ENCODE results near the gene SGIP1. TPM values are rescaled to one million over a fixed set of nuclear protein-coding genes. Genes with fewer than 3 reads are reported as not detected.

SGIP1 gene
- total and polyA plus RNA-seq, 2 of the 4 experiments (the other 2 are of a cell fraction), result 27.1 to 42.7 TPM

GRCh38 chr1:66685265-66685664 is 151.3 kb downstream of the SGIP1 start:
- no peak overlapping the region for H3K4me3 ChIP-seq (ENCODE audit: insufficient read depth, low read depth, low read length)
- peaks cover 54% of the 10 kb centered on the region for H3K36me3 ChIP-seq (ENCODE audit: control insufficient read depth, insufficient read depth, low read length)
- H3K9ac ChIP-seq (ENCODE audit: low read depth, low read length), result no peak overlapping the region
- H4K91ac ChIP-seq (ENCODE audit: insufficient read depth, low read depth, low read length), result no peak overlapping the region
- no peak overlapping the region for H3K56ac ChIP-seq (ENCODE audit: extremely low read depth, insufficient read depth, low read length)
- no peak overlapping the region for H2AK9ac ChIP-seq (replicated peaks; ENCODE audit: low read depth, low read length, poor library complexity)
- H2BK120ac ChIP-seq (ENCODE audit: low read depth, low read length), result no peak overlapping the region
- H4K20me1 ChIP-seq (ENCODE audit: insufficient read depth, low read length), result no peaks in the 10 kb centered on the region; the same call in 1 of the 2 replicates
- H2AK5ac ChIP-seq (ENCODE audit: low read depth, low read length), result no peak overlapping the region
- no peak overlapping the region for H4K8ac ChIP-seq (ENCODE audit: low read depth in 2 of 2, low read length in 2 of 2)
- H3K4ac ChIP-seq (ENCODE audit: low read depth, low read length), result no peak overlapping the region
- H2BK5ac ChIP-seq (ENCODE audit: low read depth, low read length, poor library complexity, severe bottlenecking), result no peak overlapping the region
- no peaks in the 10 kb centered on the region for H3K27me3 ChIP-seq (ENCODE audit: control insufficient read depth, insufficient read depth, low read length)
- peaks cover 4% of the 10 kb centered on the region; the same call in 1 of the 2 replicates for H3K9me1 ChIP-seq (ENCODE audit: insufficient read depth, low read length)
- in situ Hi-C loops (cut with MboI; ENCODE audit: low sequenced_read_pairs), result no loop called here
- no peak overlapping the region for H3K4me2 ChIP-seq (ENCODE audit: low read depth, low read length)
- H2AFZ ChIP-seq (replicated peaks; ENCODE audit: low read length, poor library complexity), result no peak overlapping the region
- ChIA-PET CTCF (no interaction called here), POLR2A (ENCODE audit: unreplicated experiment) (no interaction called here)
- peaks cover 0 to 26% of the 10 kb centered on the region in 2 experiments; a peak in 2 of 4 replicates for H3K79me1 ChIP-seq (ENCODE audit: low read depth in 1 of 2, low read length in 2 of 2)
- no peak overlapping the region for H4K5ac ChIP-seq (ENCODE audit: low read depth, low read length)
- TF ChIP-seq RCOR1 (IDR thresholded peaks at IDR 0.05; ENCODE audit: insufficient replicate concordance, low read length), result no peak
- no peak for TF ChIP-seq FOS (IDR thresholded peaks at IDR 0.05; ENCODE audit: low read depth, low read length)
- TF ChIP-seq RAD21 (IDR thresholded peaks at IDR 0.05; ENCODE audit: low read length), result no peak
- no peak for TF ChIP-seq MXI1 (IDR thresholded peaks at IDR 0.05; ENCODE audit: borderline replicate concordance, low read depth, low read length)
- TF ChIP-seq USF2 (IDR thresholded peaks at IDR 0.05; ENCODE audit: low read depth, low read length), result no peak
- no peak for TF ChIP-seq CHD1 (IDR thresholded peaks at IDR 0.05; ENCODE audit: low read depth, low read length)
- no peak for TF ChIP-seq NFE2L2 (IDR thresholded peaks at IDR 0.05; ENCODE audit: low read depth, low read length)
- no peak for TF ChIP-seq CEBPB (IDR thresholded peaks at IDR 0.05; ENCODE audit: low read depth, low read length)
- TF ChIP-seq MAFK (IDR thresholded peaks at IDR 0.05; ENCODE audit: low read depth, low read length), result no peak
- no peak for TF ChIP-seq POLR2A (IDR thresholded peaks at IDR 0.05; ENCODE audit: low read depth, low read length)
- no peak for TF ChIP-seq ELK1 (IDR thresholded peaks at IDR 0.05; ENCODE audit: borderline replicate concordance, low read depth, low read length)
- no peak for TF ChIP-seq SMC3 (IDR thresholded peaks at IDR 0.05; ENCODE audit: low read depth, low read length)
- ATAC-seq (ENCODE audit: low read depth) (peak; percentile 13), DNase-seq (no peak)
- no peak overlapping the region for H2BK20ac ChIP-seq (ENCODE audit: low read depth, low read length)
- no TSS peak for BruUV-seq (replicated peaks)
- intact Hi-C loops (cut with micrococcal nuclease), result no loop called here
- H3K4me1 ChIP-seq (ENCODE audit: control insufficient read depth, insufficient read depth, low read length), result peaks cover 7% of the 10 kb centered on the region
- H3K9me3 ChIP-seq (ENCODE audit: control insufficient read depth, insufficient read depth, low read length), result no peaks in the 10 kb centered on the region
- H3K27ac ChIP-seq (ENCODE audit: insufficient read depth, low read length), result no peak overlapping the region
- H3K23ac ChIP-seq (ENCODE audit: low read depth, low read length), result no peak overlapping the region
- no peak overlapping the region for H3K18ac ChIP-seq (ENCODE audit: low read depth, low read length)
- no peak overlapping the region for H2BK15ac ChIP-seq (ENCODE audit: low read depth, low read length)
- dilution Hi-C loops (cut with HindIII; ENCODE audit: low sequenced_read_pairs, unreplicated experiment), result no loop called here
- no peak overlapping the region for H3K14ac ChIP-seq (replicated peaks; ENCODE audit: low read depth, low read length)

Measured in IMR-90 (cell line).